K562 (cell line): ENCODE data around the gene CC2D1A. TPM values are rescaled to one million over a fixed set of nuclear protein-coding genes. Genes with fewer than 3 reads are reported as not detected.

Experiments used
- ATAC-seq: fragments of 200-7000 bp; cut with Tn5 transposase; 3 replicates; pipeline ENCODE4 v1.9.1; 2020; ENCODE audit warnings: moderate library complexity
- BruUV-seq: library from RNA; stranded (reverse); fragments of 400-500 nt; replicated peaks from 2 replicates; lab custom pipeline; 2021; lab: Mats Ljungman, UMichigan
- CTCF ChIA-PET: fragments of 300-600 bp; formaldehyde crosslinking; extraction: SDS; loops from one replicate; lab custom pipeline; 2021; ENCODE audit warnings: low intra/inter-chr PET ratio; lab: Yijun Ruan, JAX
- POLR2A ChIA-PET: fragments of 300-600, 350-650 bp; sonication (Branson Sonifier 250); formaldehyde crosslinking; extraction: SDS; loops from one replicate; lab custom pipeline; 2021; ENCODE audit warnings: antibody characterized with exemption, inconsistent platforms; lab: Yijun Ruan, JAX
- DNase-seq, 4 experiments: peaks; one replicate each; pipeline versions ENCODE4 v3.0.0 to v3.0.0-alpha.2; 2011 to 2018; ENCODE audit warnings: low spot score in 3 of 4, mixed read lengths in 3 of 4; ENCODE audit errors: extremely low read depth in 1 of 4
- FAIRE-seq: peaks from 2 replicates; lab custom pipeline; 2011; peaks lifted over from hg19 to GRCh38; lab: Jason Lieb, UNC
- H2AFZ ChIP-seq: 2 replicates; pipeline ENCODE4 v1.6.0; 2011; ENCODE audit warnings: low read depth, low read length, control low read depth, inconsistent platforms
- H3K27ac ChIP-seq: fragments of 200-600 bp; 3 replicates; pipeline ENCODE4 v1.8.0; 2011; ENCODE audit warnings: low read depth, mild to moderate bottlenecking, control low read depth, inconsistent platforms, low read length, moderate library complexity, mixed read lengths; ENCODE audit errors: extremely low read depth
- H3K27me3 ChIP-seq, 2 experiments: fragments of 300-600 bp in 1 of 2; 2 replicates in 1 of 2; 3 replicates in 1 of 2; pipeline versions ENCODE4 v1.6.0 to v1.8.0; 2011; ENCODE audit warnings: inconsistent platforms in 2 of 2, low read length in 2 of 2, mild to moderate bottlenecking in 1 of 2, mixed read lengths in 1 of 2, moderate library complexity in 1 of 2; ENCODE audit not compliant: control insufficient read depth in 2 of 2, insufficient read depth in 2 of 2
- H3K36me3 ChIP-seq: fragments of 300-600 bp; 3 replicates; pipeline ENCODE4 v1.8.0; 2011; ENCODE audit warnings: mild to moderate bottlenecking, low read length, inconsistent platforms; ENCODE audit not compliant: control insufficient read depth, insufficient read depth
- H3K4me1 ChIP-seq, 2 experiments: fragments of 200-600 bp in 1 of 2; replicated peaks in 1 of 2; 2 replicates in 1 of 2; 3 replicates in 1 of 2; pipeline versions ENCODE4 v1.5.1 to v1.8.0; 2011; ENCODE audit warnings: inconsistent platforms in 2 of 2, low read length in 2 of 2, mild to moderate bottlenecking in 1 of 2, mixed read lengths in 1 of 2, moderate library complexity in 1 of 2; ENCODE audit not compliant: control insufficient read depth in 2 of 2, insufficient read depth in 2 of 2
- H3K4me2 ChIP-seq: 2 replicates; pipeline ENCODE4 v1.6.1; 2011; ENCODE audit warnings: low read length, control low read depth, inconsistent platforms, mixed read lengths; ENCODE audit not compliant: insufficient read depth
- H3K4me3 ChIP-seq: fragments of 200-600 bp; sonication (generic), shearing (Covaris generic); 2 replicates; pipeline ENCODE4 v1.5.1; 2016; ENCODE audit warnings: control low read depth, inconsistent platforms
- H3K79me2 ChIP-seq: fragments of 200-600 bp; 3 replicates; pipeline ENCODE4 v1.8.0; 2011; ENCODE audit warnings: low read length, inconsistent platforms; ENCODE audit not compliant: control insufficient read depth, insufficient read depth
- H3K9ac ChIP-seq, 2 experiments: 2 replicates each; pipeline versions ENCODE4 v1.6.0 to v1.6.1; 2011; ENCODE audit warnings: low read depth in 2 of 2, low read length in 2 of 2, control low read depth in 1 of 2, inconsistent platforms in 1 of 2, mild to moderate bottlenecking in 1 of 2, mixed read lengths in 1 of 2; ENCODE audit not compliant: insufficient read depth in 1 of 2
- H3K9me1 ChIP-seq: one replicate; pipeline ENCODE4 v1.6.0; 2011; ENCODE audit warnings: inconsistent platforms, mild to moderate bottlenecking, low read length, moderate library complexity; ENCODE audit not compliant: control insufficient read depth, insufficient read depth
- H3K9me3 ChIP-seq: replicated peaks from 2 replicates; pipeline ENCODE4 v1.5.1; 2011; ENCODE audit warnings: low read depth, low read length, inconsistent platforms; ENCODE audit not compliant: control insufficient read depth, insufficient read depth
- H4K20me1 ChIP-seq: replicated peaks from 2 replicates; pipeline ENCODE4 v1.6.1; 2011; ENCODE audit warnings: low read length, inconsistent platforms, mixed read lengths; ENCODE audit not compliant: control insufficient read depth, insufficient read depth
- FOXK2 ChIP-seq, 2 experiments: fragments of 450-650 bp; IDR thresholded peaks in 1 of 2; conservative IDR thresholded peaks in 1 of 2; 2 replicates each; pipeline ENCODE4 v1.6.1; 2016; ENCODE audit warnings: low read depth in 2 of 2, mild to moderate bottlenecking in 1 of 2
- HIVEP1 ChIP-seq: fragments of 250-450 bp; sonication (Bioruptor Pico); IDR thresholded peaks from 2 replicates; pipeline ENCODE4 v1.4.0; 2020; ENCODE audit warnings: mild to moderate bottlenecking
- JUNB ChIP-seq: fragments of 450-650 bp; formaldehyde crosslinking; conservative IDR thresholded peaks from 2 replicates; pipeline ENCODE4 v1.4.0; 2020; ENCODE audit warnings: mild to moderate bottlenecking
- POLR2G ChIP-seq: fragments of 200-400 bp; formaldehyde crosslinking; IDR thresholded peaks from 2 replicates; pipeline ENCODE4 v1.6.1; 2017; ENCODE audit warnings: low read depth, mild to moderate bottlenecking, antibody characterized with exemption, low read length, moderate library complexity
- RBFOX2 ChIP-seq: fragments of 200-400 bp; formaldehyde crosslinking; IDR thresholded peaks from 2 replicates; pipeline ENCODE4 v1.6.1; 2017; ENCODE audit warnings: low read depth, mild to moderate bottlenecking, low read length, moderate library complexity
- TFAP4 ChIP-seq: sonication (generic); formaldehyde crosslinking; IDR thresholded peaks from 2 replicates; pipeline ENCODE4 v1.8.0; 2022; ENCODE audit warnings: missing genetic modification reagents, mild to moderate bottlenecking, moderate library complexity, borderline replicate concordance
- ZBTB33 ChIP-seq: sonication (generic); formaldehyde crosslinking; IDR thresholded peaks from 2 replicates; pipeline ENCODE4 v1.8.1; 2023; ENCODE audit warnings: mild to moderate bottlenecking, missing genetic modification reagents
- WGBS: fragments of 100-300 bp; shearing (Covaris generic); methylation state at CpG from one replicate; pipeline ENCODE4 v1.1.6; 2016; ENCODE audit warnings: low coverage, mixed read lengths; ENCODE audit not compliant: insufficient coverage; ENCODE audit errors: missing lambda C conversion rate; 5-methylcytosine and 5-hydroxymethylcytosine counted together
- in situ Hi-C: fragments of 300-500 bp; cut with MboI; formaldehyde crosslinking; loops from 4 replicates; pipeline ENCODE4 v1.15.0; 2018; ENCODE audit warnings: inconsistent platforms, mixed read lengths
- intact Hi-C: fragments of 100-400 bp; cut with micrococcal nuclease; formaldehyde crosslinking; loops from 2 replicates; pipeline ENCODE4 v1.14.2; 2022
- polyA plus RNA-seq, 8 experiments: library from polyadenylated mRNA; depleted of rRNA in 4 of 8; stranded (reverse) in 5 of 8; unstranded in 3 of 8; fragments of >200 nt; fragmentation: Nextera tagmentation in 2 of 8; fragmentation: Illumina TruSeq in 1 of 8; extraction: Ambion mirVana in 2 of 8; extraction: Trizol in 1 of 8; gene quantifications; 2 replicates each; pipeline versions ENCODE4 v1.2.1 to v1.2.3, GENCODE V29; 2011 to 2014; ENCODE audit warnings: inconsistent platforms in 1 of 8, missing spikeins in 1 of 8
- total RNA-seq, 7 experiments: library from RNA; depleted of rRNA in 6 of 7; stranded (reverse); fragments of >200 nt in 6 of 7; fragmentation: Illumina TruSeq in 2 of 7; extraction: Trizol in 2 of 7; gene quantifications; 2 replicates each; pipeline versions ENCODE4 v1.2.1 to v1.2.3, GENCODE V29; 2011 to 2021; ENCODE audit warnings: low replicate concordance in 1 of 7
- TF ChIP-seq, protein P1 (sequence below): fragments of 450-650 bp; IDR thresholded peaks from 2 replicates; pipeline ENCODE4 v1.6.1; 2016; ENCODE audit warnings: antibody characterized with exemption

The CC2D1A gene
- total and polyA plus RNA-seq, 9 of the 15 experiments (the other 6 are each of a cell fraction or from before 2014, with no cell fraction given): 0.32 to 31.0 (median 12.9) TPM

DNA sequence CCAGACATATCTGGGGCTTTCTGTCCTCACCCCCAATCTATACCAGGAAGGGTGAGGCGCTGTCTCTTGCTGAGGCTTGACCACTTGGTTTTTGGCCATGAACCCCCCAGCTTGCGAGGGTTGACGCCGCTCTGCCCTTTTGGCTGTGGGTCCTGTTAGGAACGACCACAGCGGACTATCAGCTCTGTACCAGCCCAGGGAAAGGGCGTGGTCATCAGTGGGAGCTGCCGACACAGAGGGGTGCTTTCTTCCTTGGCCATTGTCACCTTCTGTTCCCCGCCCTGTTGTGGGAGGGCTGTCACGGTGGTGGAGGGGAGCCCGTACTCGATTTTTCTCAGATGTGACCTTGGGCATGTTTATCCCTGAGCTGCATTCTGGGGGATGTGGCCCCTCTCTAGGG, 52.0 kb downstream of the CC2D1A start (continued):
- peak in 1 of 2 experiments; percentile 34; a peak in 1 of 4 replicates for TF ChIP-seq FOXK2 (conservative IDR thresholded peaks at IDR 0.05 in 1 of 2, IDR thresholded peaks at IDR 0.05 in 1 of 2; ENCODE audit: low read depth in 2 of 2)
- TF ChIP-seq JUNB: no peak
- TF ChIP-seq TFAP4 (CRISPR knock-in tag): peak; percentile 51; the same call in 1 of the 2 replicates
- TF ChIP-seq, protein P1, sequence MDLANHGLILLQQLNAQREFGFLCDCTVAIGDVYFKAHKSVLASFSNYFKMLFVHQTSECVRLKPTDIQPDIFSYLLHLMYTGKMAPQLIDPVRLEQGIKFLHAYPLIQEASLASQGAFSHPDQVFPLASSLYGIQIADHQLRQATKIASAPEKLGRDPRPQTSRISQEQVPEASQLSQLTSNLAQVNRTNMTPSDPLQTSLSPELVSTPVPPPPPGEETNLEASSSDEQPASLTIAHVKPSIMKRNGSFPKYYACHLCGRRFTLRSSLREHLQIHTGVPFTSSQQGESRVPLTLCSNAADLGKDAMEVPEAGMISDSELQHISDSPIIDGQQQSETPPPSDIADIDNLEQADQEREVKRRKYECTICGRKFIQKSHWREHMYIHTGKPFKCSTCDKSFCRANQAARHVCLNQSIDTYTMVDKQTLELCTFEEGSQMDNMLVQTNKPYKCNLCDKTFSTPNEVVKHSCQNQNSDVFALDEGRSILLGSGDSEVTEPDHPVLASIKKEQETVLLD: peak; percentile 60; the same call in 1 of the 2 replicates

DNA sequence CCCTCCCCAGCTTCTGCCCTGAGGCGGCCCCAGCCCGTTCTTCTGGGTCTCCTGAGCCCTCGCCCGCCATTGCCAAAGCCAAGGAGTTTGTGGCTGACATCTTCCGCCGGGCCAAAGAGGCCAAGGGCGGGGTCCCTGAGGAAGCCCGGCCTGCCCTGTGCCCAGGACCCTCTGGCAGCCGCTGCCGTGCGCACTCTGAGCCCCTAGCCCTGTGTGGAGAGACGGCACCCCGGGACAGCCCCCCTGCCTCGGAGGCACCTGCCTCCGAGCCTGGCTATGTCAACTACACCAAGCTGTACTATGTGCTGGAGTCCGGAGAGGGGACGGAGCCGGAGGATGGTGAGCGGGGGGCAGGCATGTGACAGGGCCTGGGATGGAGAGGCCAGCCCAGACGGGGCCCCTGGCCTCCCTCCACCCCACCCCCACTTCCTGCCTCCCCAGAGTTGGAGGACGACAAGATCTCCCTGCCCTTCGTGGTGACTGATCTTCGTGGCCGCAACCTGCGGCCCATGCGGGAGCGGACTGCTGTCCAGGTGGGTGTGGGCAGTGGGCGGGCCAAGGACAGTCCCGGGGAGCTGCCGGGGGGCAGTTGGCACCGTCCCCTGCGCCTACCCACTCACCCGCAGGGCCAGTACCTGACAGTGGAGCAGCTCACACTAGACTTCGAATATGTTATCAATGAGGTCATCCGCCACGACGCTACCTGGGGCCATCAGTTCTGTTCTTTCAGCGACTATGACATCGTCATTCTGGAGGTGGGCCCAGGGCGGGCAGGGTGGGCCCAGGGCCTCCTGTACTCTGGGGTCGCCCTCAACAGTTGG, 53.4 kb downstream of the CC2D1A start:
- ATAC-seq: no peak
- Histone ChIP-seq H3K9ac (peak overlapping the region in 1 of 2 experiments; percentile 64; a peak in 1 of 4 replicates), H3K79me2 (peaks cover 2% of the 10 kb centered on the region; the same call in 2 of the 3 replicates), H3K9me1 (no peaks in the 10 kb centered on the region), H3K36me3 (peaks cover 85% of the 10 kb centered on the region), H3K4me1 (peaks cover 7 to 72% of the 10 kb centered on the region in 2 experiments; a peak in 4 of 5 replicates), H3K4me3 (no peak overlapping the region), H2AFZ (no peak overlapping the region), H3K4me2 (no peak overlapping the region), H4K20me1 (no peaks in the 10 kb centered on the region), H3K27ac (no peak overlapping the region), H3K27me3 (no peaks in the 10 kb centered on the region)
- 87% methylated on average over 36 of the region's 41 CpGs for WGBS
- BruUV-seq: no TSS peak
- CTCF ChIA-PET: no interaction called here
- FAIRE-seq: peak; percentile 15
- in situ Hi-C loops (no loop called here), intact Hi-C loops (loop anchor here (10.0 kb wide), 1 partner anchor 75 kb away; the partner anchor contains the start of gene IL27RA)
- TF ChIP-seq POLR2G: peak; percentile 57
- no peak for TF ChIP-seq HIVEP1 (CRISPR knock-in tag)
- TF ChIP-seq RBFOX2: peak; percentile 36; the same call in 1 of the 2 replicates
- TF ChIP-seq ZBTB33 (CRISPR knock-in tag): peak; percentile 10
- TF ChIP-seq, all 486 proteins: peak for 3
- no peaks in the 10 kb centered on the region for H3K9me3 ChIP-seq
- DNase-seq: no peak
- POLR2A ChIA-PET: interaction anchor here (0.6 to 0.8 kb wide), 3 partner anchors 26 to 786 kb away, joined by 3 read pairs; no protein-coding TSS in a partner anchor
